ENCODE results near the gene GLT6D1. TPM values are rescaled to one million over a fixed set of nuclear protein-coding genes. Genes with fewer than 3 reads are reported as not detected.

Gene GLT6D1
- total and polyA plus RNA-seq, 2 of the 4 experiments (the other 2 are of a cell fraction) = not detected

- Histone ChIP-seq H2AFZ (replicated peaks; ENCODE audit: low read length, poor library complexity) (no peak overlapping the region), H3K14ac (replicated peaks; ENCODE audit: low read depth, low read length) (no peak overlapping the region), H2BK5ac (ENCODE audit: low read depth, low read length, poor library complexity, severe bottlenecking) (no peak overlapping the region), H3K4ac (ENCODE audit: low read depth, low read length) (no peak overlapping the region), H3K27ac (ENCODE audit: insufficient read depth, low read length) (no peak overlapping the region), H4K20me1 (ENCODE audit: insufficient read depth, low read length) (no peaks in the 10 kb centered on the region), H3K56ac (ENCODE audit: extremely low read depth, insufficient read depth, low read length) (no peak overlapping the region), H2AK9ac (replicated peaks; ENCODE audit: low read depth, low read length, poor library complexity) (no peak overlapping the region), H2AK5ac (ENCODE audit: low read depth, low read length) (no peak overlapping the region), H3K4me3 (ENCODE audit: insufficient read depth, low read depth, low read length) (no peak overlapping the region), H4K5ac (ENCODE audit: low read depth, low read length) (no peak overlapping the region), H3K36me3 (ENCODE audit: control insufficient read depth, insufficient read depth, low read length) (no peaks in the 10 kb centered on the region), H2BK15ac (ENCODE audit: low read depth, low read length) (no peak overlapping the region), H3K4me1 (ENCODE audit: control insufficient read depth, insufficient read depth, low read length) (no peaks in the 10 kb centered on the region), H3K23ac (ENCODE audit: low read depth, low read length) (no peak overlapping the region), H3K4me2 (ENCODE audit: low read depth, low read length) (no peak overlapping the region), H3K9ac (ENCODE audit: low read depth, low read length) (no peak overlapping the region), H3K9me3 (ENCODE audit: control insufficient read depth, insufficient read depth, low read length) (no peaks in the 10 kb centered on the region), H3K27me3 (ENCODE audit: control insufficient read depth, insufficient read depth, low read length) (no peaks in the 10 kb centered on the region; the same call in 1 of the 2 replicates), H4K91ac (ENCODE audit: insufficient read depth, low read depth, low read length) (no peak overlapping the region), H3K9me1 (ENCODE audit: insufficient read depth, low read length) (no peaks in the 10 kb centered on the region), H2BK20ac (ENCODE audit: low read depth, low read length) (no peak overlapping the region), H3K18ac (ENCODE audit: low read depth, low read length) (no peak overlapping the region), H2BK120ac (ENCODE audit: low read depth, low read length) (no peak overlapping the region), H4K8ac (ENCODE audit: low read depth in 2 of 2, low read length in 2 of 2) (no peak overlapping the region), H3K79me1 (ENCODE audit: low read depth in 1 of 2, low read length in 2 of 2) (no peaks in the 10 kb centered on the region)
- TF ChIP-seq ELK1 (IDR thresholded peaks at IDR 0.05; ENCODE audit: borderline replicate concordance, low read depth, low read length) (no peak), NFE2L2 (IDR thresholded peaks at IDR 0.05; ENCODE audit: low read depth, low read length) (no peak), RAD21 (IDR thresholded peaks at IDR 0.05; ENCODE audit: low read length) (no peak), SMC3 (IDR thresholded peaks at IDR 0.05; ENCODE audit: low read depth, low read length) (no peak)
- CTCF ChIA-PET = no interaction called here
- no TSS peak for BruUV-seq (replicated peaks)
- POLR2A ChIA-PET (ENCODE audit: unreplicated experiment) = no interaction called here
- DNase-seq (no peak), ATAC-seq (ENCODE audit: low read depth) (no peak)
- in situ Hi-C loops (cut with MboI; ENCODE audit: low sequenced_read_pairs) (loop anchor here (25.0 kb wide), 1 partner anchor 325 kb away; no protein-coding TSS in a partner anchor), dilution Hi-C loops (cut with HindIII; ENCODE audit: low sequenced_read_pairs, unreplicated experiment) (no loop called here), intact Hi-C loops (cut with micrococcal nuclease) (no loop called here)
- WGBS, 2 experiments (ENCODE audit: extremely low coverage in 2 of 2, insufficient read length in 1 of 2) = no CpG with 5 or more reads among the region's 4 CpGs
These were observed 27.5 kb downstream of the GLT6D1 start for GRCh38 chr9:135611875-135612209.

All from IMR-90 (cell line).